ENCODE results near the gene CGA.
A peak's percentile ranks its signal among the peaks of the same experiment; 100 is the strongest.
"Not testable (repeated sequence)": the region's sequence is repeated elsewhere in the genome, so short reads cannot be mapped to it uniquely, and the experiment has no call there.

The CGA gene

DNA sequence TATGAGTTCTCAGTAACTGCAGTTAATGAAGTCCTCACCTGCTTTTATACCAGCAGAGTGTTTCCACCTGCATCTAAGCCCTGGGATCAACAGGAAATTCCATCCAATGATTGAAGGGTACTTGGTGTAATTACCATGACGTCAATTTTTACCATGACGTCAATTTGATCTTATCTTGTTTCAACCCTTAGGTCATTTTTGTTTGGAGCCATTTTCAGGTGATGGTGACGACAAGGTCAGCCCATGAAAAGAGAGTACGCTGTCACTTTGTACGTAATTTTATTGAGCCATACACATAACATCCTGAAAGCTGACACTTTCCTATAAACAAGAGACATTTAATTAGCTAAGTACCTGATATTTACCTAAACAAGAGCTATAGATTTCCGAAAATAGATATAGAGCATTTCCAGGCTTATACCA lies at the start of gene CGA:
Gene CGA (minus strand): TSS at position 20 of the 423 bp plus-strand sequence. CDS start 6,906 bp downstream, outside the sequence.
- DNase-seq, result no peak

GRCh38 chr6:87139927-87140326 lies 45.0 kb upstream of the CGA start:
- DNase-seq, result not testable (repeated sequence)

- no peak for DNase-seq
Observed at GRCh38 chr6:87139236-87139635, 44.3 kb upstream of the CGA start.

DNA sequence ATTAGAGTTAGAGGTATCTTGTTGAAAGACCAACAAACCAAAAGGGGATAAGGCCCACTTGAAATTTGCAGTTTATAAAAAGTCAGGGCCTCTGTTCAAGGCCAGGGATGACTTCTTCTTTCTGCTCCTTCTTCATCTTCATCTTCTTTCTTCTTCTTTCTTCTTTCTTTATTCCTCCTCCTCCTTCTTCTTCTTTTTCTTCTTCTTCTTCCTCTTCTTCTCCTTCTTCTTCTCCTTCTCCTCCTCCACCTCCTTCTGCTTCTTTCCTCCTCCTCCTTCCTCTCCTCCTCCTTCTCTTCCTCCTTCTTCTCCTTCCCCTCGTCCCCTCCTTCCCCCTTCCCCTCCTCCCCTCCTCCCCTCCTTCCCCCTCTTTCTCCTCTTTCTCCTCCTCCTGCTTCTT lies 42.1 kb upstream of the CGA start:
- DNase-seq, result no peak

DNA sequence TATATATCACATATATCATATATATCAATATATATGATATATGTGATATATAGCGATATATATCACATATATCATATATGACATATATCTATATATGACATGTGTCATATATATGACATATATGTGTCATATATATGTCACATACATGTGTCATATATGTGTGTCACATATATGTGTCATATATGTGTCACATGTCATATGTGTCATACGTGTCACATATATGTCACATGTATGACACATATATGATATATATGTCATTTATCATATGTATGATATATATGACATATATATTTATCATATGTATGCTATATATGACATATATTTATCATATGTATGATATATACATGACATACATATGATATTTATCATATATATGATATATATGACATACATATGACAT lies 32.8 kb upstream of the CGA start:
- no peak for DNase-seq

GRCh38 chr6:87126501-87126900 lies 31.6 kb upstream of the CGA start:
- DNase-seq, result no peak

DNA sequence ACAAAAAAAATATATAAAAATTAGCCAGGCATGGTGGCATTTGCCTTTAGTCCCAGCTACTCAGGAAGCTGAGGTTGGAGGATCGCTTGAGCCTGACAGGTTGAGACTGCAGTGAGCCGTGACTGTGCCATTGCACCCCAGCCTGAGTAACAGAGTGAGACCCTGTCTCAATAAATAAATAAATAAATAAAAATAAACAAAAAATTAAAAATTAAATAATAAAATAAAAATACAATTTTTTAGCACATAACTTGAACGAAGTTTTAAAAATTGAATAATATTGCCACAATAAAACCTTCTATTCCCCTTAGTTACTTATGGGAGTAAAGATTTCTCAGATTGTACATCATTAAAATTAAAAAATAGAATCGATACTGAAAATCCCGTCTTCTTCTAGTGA lies 29.2 kb upstream of the CGA start:
- no peak for DNase-seq

GRCh38 chr6:87122477-87122876 lies 27.6 kb upstream of the CGA start:
- no peak for DNase-seq

DNA sequence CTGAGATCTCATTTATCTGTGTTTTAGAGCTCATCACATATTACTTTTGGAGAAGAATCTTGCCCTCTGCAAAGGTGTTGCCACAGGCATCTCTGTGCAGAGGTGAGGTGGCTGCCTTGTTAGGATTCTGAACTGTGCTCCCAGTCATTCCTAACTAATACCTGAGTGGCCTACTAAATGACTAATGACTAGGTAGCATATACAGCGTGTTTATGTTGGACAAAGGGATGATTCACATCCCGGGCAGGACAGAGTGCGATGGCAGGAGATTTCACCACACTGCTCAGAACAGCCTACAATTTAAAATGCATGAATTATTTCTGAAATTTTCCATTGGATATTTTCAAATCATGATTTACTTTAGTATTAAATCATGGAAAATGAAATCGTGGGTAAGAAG lies 23.1 kb upstream of the CGA start:
- no peak for DNase-seq

- DNase-seq, result no peak
Observed at GRCh38 chr6:87116922-87117321, 22.0 kb upstream of the CGA start.

- peak; percentile 5 for DNase-seq
Observed at GRCh38 chr6:87115402-87116135, 20.7 kb upstream of the CGA start.

- DNase-seq, result no peak
Observed at GRCh38 chr6:87110636-87111035, 15.7 kb upstream of the CGA start.

GRCh38 chr6:87105823-87106222 lies 10.9 kb upstream of the CGA start:
- no peak for DNase-seq

DNA sequence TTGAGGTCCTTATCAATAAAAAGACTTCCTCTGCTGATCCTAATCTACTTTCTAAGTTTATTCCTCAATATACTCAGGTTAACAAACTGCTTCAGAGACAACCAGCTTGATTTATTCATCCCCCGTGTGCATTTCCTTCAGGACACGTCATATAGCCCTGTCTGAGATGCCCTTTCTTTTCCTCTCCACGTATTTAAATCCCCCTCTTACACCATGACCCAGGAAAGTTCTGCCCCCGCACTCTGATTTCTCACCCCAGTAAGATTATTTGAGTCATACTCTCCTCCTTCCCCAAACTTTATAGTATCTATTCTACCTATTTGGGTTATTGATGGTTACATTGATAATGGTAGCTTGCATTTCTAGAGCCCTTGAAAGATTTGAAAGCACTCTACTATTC lies 9.8 kb upstream of the CGA start:
- peak; percentile 25 for DNase-seq

- no peak for DNase-seq
Observed at GRCh38 chr6:87103977-87104601, 9.2 kb upstream of the CGA start.

GRCh38 chr6:87102151-87102621 lies 7.3 kb upstream of the CGA start:
- DNase-seq, result no peak

GRCh38 chr6:87101067-87101466 lies 6.2 kb upstream of the CGA start:
- DNase-seq, result no peak

DNA sequence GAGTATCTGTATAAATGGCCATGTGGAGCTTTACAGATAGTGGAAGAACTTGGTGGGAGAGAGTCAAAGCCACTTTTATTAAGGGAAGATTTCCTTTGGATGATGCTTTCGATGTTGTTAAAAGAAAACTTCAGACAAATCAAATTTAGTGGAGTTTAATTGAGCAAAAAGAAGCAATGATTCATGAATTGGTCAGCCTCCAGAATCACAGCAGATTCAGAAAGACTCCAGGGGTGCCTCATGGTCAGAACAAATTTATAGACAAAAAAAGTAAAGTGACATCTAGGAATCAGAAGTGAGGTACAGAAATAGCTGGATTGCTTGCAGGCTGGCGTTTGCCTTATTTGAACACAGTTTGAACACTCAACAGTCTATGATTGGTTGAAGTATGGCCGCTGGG lies 5.3 kb upstream of the CGA start:
- no peak for DNase-seq

- DNase-seq, result no peak
Observed at GRCh38 chr6:87099472-87099871, 4.6 kb upstream of the CGA start.

GRCh38 chr6:87094576-87094975 lies 330 bp downstream of the CGA start:
- no peak for DNase-seq

DNA sequence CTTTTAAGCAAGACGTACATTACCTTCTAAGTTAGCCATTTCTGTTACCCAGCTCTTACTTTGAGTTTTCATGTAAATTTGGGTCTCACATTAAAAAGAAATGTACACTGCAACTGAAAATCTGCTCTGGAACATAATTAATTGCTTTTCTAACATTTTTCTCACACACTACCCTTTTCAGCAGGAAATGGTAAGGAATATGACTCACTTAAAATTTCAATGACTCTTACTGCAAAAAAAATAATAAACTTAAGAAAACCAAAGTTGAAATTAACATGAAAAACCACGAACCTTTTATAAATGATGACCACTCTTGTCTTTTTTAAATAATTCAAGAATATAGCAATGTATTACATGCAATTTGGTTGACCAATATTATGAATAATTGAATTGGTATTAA lies 1.3 kb downstream of the CGA start:
- no peak for DNase-seq

DNA sequence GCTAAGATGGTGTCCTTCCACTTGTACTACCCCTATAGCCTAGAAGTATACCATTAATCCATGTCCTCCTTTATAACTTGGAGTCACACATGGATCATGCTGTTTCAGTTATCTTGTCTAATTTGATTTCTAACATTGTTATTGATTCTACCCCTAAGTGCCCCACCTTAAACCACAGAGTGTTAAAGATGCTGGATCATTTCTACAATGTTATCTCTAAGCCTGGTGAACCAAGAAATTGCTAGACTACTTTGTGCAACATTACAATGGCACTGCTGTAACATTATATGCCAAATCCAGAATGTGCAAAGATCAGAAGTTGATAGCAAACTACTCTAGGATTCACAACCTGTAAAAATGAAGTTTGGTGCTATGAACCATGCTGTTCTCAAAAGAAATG lies 1.7 kb downstream of the CGA start:
- DNase-seq, result no peak

DNA sequence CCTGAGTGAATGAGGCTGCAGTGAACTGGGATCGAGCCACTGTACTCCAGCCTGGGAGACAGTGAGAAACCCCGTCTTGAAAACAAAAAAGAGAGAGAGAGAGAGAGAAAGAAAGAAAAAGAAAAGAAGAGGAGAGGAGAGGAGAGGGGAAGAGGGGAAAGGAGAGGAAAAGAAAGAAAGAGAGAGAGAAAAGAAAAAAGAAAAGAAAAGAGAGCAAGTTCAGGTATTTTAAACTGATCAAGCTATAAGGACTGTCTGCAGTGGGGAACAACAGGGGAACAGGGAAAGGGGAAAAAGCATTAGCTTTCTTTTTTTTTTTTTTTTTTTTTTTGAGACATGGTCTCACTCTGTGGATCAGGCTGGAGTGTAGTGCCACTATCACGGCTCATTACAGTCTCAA lies 2.5 kb downstream of the CGA start:
- DNase-seq, result no peak

DNA sequence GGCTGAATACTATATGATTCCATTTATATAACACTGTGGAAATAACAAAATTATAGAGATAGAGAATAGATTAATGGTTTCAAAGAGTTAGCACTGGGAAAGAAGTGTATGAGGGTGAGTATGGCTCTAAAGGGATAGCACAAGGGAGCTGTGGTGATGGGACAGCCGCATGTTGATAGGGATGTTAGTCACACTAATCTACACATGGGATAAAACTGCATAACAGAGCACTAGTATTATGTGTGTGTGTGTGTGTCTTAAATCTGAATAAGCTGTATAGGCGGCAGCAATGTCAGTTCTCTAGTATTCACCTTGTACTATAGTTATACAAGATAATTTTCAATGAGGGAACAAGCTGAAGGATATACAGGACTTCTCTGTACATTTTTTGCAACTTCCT lies 5.8 kb downstream of the CGA start:
- DNase-seq, result no peak

DNA sequence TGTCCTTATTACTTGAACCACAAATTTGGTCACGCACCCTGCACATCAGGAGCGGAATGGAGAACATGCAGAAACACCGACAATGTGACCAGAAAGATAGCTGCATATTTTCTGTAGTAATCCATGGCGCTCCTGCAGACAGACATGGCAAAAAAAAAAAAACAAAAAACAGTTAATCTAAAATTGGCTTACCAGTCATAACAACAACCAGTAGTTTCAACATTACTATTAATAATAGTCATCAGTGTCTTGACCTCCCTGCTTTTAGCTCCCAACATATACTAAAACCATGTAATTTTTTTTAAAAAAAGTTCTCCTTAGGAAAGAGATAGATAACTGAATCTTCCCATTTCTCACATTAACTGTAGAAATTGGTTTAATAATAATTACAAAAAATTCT lies 6.8 kb downstream of the CGA start:
- no peak for DNase-seq

Data from stimulated activated naive CD4-positive, alpha-beta T cell treated with Interleukin-2 at 50 U/mL for 16 hours (primary cell).